AG04450 (cell line): ENCODE data around the gene ERBB2. TPM values are rescaled to one million over a fixed set of nuclear protein-coding genes. Genes with fewer than 3 reads are reported as not detected.

ENCODE experiments used
- CTCF ChIA-PET: fragments of 300-600, 350-600 bp; formaldehyde crosslinking; extraction: SDS; loops from one replicate; lab custom pipeline; 2022; ENCODE audit warnings: antibody characterized with exemption, inconsistent platforms; lab: Charles Lee
- POLR2A ChIA-PET: fragments of 350-600 bp; formaldehyde crosslinking; extraction: SDS; loops from one replicate; lab custom pipeline; 2021; ENCODE audit warnings: antibody characterized with exemption, inconsistent platforms; lab: Yijun Ruan, JAX
- DNase-seq: peaks from one replicate; pipeline ENCODE4 v3.0.0-alpha.2; 2011; ENCODE audit warnings: low read depth, low spot score
- H3K27ac ChIP-seq: one replicate; pipeline ENCODE4 v1.5.1; 2012; ENCODE audit warnings: low read depth, low read length, control low read depth
- H3K27me3 ChIP-seq: one replicate; pipeline ENCODE4 v1.6.0; 2012; ENCODE audit warnings: low read length; ENCODE audit not compliant: control insufficient read depth, insufficient read depth
- H3K4me3 ChIP-seq: 2 replicates; pipeline ENCODE4 v1.5.1; 2011; ENCODE audit warnings: mild to moderate bottlenecking, low read depth, low read length, control low read depth
- H3K9me3 ChIP-seq: 2 replicates; pipeline ENCODE4 v1.5.1; 2012; ENCODE audit warnings: low read length; ENCODE audit not compliant: control insufficient read depth, insufficient read depth
- CTCF ChIP-seq: IDR thresholded peaks from 2 replicates; pipeline ENCODE4 v1.5.1; 2011; ENCODE audit warnings: low read depth, low read length, control low read depth, inconsistent platforms
- polyA plus RNA-seq: library from polyadenylated mRNA; depleted of rRNA; stranded (reverse); fragments of >200 nt; gene quantifications from 2 replicates; pipeline ENCODE4 v1.2.3, GENCODE V29; 2011

Gene ERBB2
- polyA plus RNA-seq, 1 experiment, result 21.2 TPM

- Histone ChIP-seq H3K4me3 (no peak overlapping the region), H3K27me3 (no peaks in the 10 kb centered on the region), H3K9me3 (no peaks in the 10 kb centered on the region; the same call in 1 of the 2 replicates), H3K27ac (no peak overlapping the region)
- ChIA-PET CTCF (no interaction called here), POLR2A (no interaction called here)
- TF ChIP-seq CTCF, result no peak
- DNase-seq, result no peak
Measured at GRCh38 chr17:39726617-39727016, 26.8 kb downstream of the ERBB2 start.

GRCh38 chr17:39727556-39727955, 27.7 kb downstream of the ERBB2 start:
- no peak overlapping the region for H3K4me3 ChIP-seq
- H3K9me3 ChIP-seq, result no peaks in the 10 kb centered on the region; the same call in 1 of the 2 replicates
- CTCF ChIA-PET, result no interaction called here
- DNase-seq, result no peak
- H3K27me3 ChIP-seq, result no peaks in the 10 kb centered on the region
- H3K27ac ChIP-seq, result no peak overlapping the region
- no peak for TF ChIP-seq CTCF
- POLR2A ChIA-PET, result no interaction called here

- H3K27me3 ChIP-seq, result no peaks in the 10 kb centered on the region
- H3K4me3 ChIP-seq, result peak overlapping the region; percentile 86
- H3K9me3 ChIP-seq, result no peaks in the 10 kb centered on the region; the same call in 1 of the 2 replicates
- POLR2A ChIA-PET, result interaction anchor here (0.6 to 1.9 kb wide), 9 partner anchors 11 to 507 kb away, joined by 3 to 9 read pairs (median 5); partner anchors contain the start of genes ERBB2, PGAP3 and PSMD3
- no peak overlapping the region for H3K27ac ChIP-seq
- TF ChIP-seq CTCF, result no peak
- no peak for DNase-seq
- CTCF ChIA-PET, result interaction anchor here (0.6 to 3.1 kb wide), 20 partner anchors 10 to 199 kb away, joined by 3 to 20 read pairs (median 5); partner anchors contain the start of genes ERBB2 and PGAP3
Measured at GRCh38 chr17:39729280-39729851, 29.5 kb downstream of the ERBB2 start.

- H3K27me3 ChIP-seq, result no peaks in the 10 kb centered on the region
- peak within 1 kb of the TSS; percentile 31 for H3K27ac ChIP-seq
- peak within 1 kb of the TSS; percentile 86 for H3K4me3 ChIP-seq
- DNase-seq, result peak; percentile 45
- ChIA-PET POLR2A (interaction anchor here (0.6 to 1.9 kb wide), 11 partner anchors 12 to 508 kb away, joined by 3 to 9 read pairs (median 5); partner anchors contain the start of genes ERBB2, PGAP3 and PSMD3), CTCF (interaction anchor here (0.6 to 3.1 kb wide), 21 partner anchors 9 to 250 kb away, joined by 3 to 20 read pairs (median 5); partner anchors contain the start of genes ERBB2 and PGAP3)
- H3K9me3 ChIP-seq, result no peaks in the 10 kb centered on the region; the same call in 1 of the 2 replicates
- peak; percentile 76 for TF ChIP-seq CTCF
Measured at GRCh38 chr17:39730095-39730921, 30.4 kb downstream of the ERBB2 start, which contains the start of gene MIEN1. Gene MIEN1 (minus strand): TSS chr17:39730532. CDS start chr17:39730495, 37 bp downstream.
